LHCN-M2 (cell line): ENCODE measurements around the gene DIO3. TPM values are rescaled to one million over a fixed set of nuclear protein-coding genes. Genes with fewer than 3 reads are reported as not detected.

Experiments used
- DNase-seq: peaks from one replicate; pipeline ENCODE4 v3.0.0-alpha.2; 2012; ENCODE audit warnings: low read depth
- total RNA-seq: library from RNA; depleted of rRNA; stranded (reverse); fragments of >200 nt; gene quantifications from 2 replicates; pipeline ENCODE4 v1.2.3, GENCODE V29; 2014

DIO3 gene
- total RNA-seq, 1 experiment from 2014 or later = not detected

DNA sequence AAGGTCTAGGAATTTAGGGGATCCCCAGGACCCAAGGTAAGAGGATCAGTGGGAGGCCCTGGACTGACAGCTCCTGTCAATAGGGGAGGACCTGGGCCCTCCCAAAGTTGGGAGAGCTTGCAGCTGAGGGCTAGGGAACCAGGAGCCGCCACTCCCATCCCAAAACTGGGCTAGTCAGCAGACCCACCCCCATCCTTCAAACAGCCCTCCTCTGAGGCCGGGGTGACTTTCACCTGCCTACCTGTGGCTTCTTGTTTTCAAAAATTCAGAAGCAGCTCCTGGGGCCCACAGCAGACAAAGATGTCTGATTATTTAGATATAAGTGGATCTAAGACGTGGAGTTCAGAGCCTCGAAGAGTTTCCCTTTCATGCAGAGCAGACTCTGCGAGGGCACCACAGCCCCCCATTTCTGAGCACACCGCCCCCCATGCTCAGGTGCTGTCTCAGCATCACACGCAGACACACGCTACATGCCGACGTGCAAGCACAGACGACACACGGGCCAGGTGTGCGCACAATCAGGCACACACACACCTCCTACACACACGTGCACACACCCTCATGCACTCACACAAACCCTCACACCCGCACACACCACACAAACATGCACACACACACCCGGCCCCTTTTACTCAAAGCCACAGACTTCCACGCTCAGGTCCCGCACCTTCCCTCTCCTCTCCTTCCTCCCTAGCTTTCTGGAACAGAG is 21.9 kb downstream of the DIO3 start:
- no peak for DNase-seq

GRCh38 chr14:101583715-101584054 is 22.4 kb downstream of the DIO3 start:
- DNase-seq = no peak

DNA sequence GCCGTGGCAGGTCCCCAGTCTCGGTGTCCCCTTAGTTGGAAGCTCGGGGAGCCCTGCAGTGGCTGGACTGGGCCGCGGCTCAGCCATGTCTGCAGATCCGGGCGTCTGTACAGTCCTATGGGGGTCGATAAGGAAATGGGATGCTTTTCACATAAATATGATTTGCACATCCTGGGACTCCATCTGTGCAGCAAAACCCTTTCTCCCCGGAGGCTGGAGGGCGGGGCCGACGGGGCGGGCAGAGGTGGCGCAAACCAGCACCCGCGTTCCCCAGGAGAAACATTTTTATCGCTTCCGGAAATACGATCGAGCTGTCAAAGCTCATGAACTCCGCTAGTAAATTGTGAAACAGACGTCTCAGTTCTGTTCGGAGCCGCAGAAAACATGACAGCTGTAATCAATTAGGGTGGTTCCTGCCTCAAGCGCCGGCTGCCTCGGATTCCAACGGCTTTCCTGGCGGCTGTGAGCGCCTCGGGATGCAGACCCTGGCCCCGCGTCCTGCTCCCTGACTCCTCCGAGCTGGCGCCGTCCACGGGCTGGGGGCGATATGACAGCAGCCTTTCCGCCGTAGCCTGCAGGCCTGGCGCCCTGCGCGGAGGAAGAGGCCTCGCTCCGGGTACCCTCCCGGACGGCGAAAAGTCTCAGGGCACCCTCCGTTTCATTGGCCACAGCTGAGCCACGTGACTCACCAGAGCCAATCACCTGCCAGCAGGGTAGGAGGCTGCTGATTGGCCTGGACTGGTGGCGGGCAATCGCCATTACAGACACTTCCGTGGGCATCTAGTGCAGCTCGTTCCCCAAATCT is 23.0 kb downstream of the DIO3 start:
- DNase-seq = no peak

DNA sequence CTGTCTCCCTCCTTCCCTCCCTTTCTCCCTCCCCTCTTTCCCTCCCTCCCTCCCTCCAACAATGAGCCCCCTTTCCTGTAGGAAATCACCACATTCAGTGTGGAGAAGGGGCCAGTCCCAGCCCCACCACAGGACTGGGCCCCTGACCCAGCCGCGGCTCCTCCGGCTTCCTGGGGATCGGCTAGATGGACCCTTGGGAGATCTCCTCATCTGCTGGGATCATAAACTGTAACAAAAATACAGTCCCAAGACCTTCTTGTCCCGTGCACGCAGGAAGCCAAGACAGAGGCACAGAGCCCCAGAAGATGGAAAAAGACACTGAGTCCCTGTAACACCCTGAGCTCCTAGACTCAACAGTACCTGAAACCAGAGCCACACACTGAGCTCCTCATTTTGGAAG is 23.9 kb downstream of the DIO3 start:
- DNase-seq = no peak

GRCh38 chr14:101586531-101587430 is 25.5 kb downstream of the DIO3 start:
- DNase-seq = no peak

DNA sequence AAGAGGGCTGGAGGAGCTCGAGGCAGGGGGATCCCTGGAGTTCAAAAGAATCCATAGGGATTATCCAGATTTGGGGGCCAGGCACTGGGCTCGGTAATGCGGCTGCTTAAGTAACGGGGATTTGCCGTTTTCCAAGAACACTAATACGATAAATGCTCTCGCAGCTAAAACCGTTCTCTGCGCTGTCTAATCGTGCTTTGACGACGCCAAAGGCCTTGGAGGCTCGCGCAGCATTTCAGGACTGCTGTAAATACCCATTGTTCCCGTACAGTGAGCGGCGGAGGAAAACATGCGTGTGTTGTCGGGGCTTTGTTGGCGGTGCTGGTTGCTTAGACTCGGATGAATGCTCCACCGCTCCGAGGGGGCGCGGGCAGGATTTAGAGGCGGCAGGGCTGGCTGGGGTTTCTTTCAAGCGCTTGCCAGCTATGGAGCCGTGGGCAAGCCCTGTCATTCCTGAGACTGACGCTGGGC is 26.2 kb downstream of the DIO3 start:
- DNase-seq = no peak

DNA sequence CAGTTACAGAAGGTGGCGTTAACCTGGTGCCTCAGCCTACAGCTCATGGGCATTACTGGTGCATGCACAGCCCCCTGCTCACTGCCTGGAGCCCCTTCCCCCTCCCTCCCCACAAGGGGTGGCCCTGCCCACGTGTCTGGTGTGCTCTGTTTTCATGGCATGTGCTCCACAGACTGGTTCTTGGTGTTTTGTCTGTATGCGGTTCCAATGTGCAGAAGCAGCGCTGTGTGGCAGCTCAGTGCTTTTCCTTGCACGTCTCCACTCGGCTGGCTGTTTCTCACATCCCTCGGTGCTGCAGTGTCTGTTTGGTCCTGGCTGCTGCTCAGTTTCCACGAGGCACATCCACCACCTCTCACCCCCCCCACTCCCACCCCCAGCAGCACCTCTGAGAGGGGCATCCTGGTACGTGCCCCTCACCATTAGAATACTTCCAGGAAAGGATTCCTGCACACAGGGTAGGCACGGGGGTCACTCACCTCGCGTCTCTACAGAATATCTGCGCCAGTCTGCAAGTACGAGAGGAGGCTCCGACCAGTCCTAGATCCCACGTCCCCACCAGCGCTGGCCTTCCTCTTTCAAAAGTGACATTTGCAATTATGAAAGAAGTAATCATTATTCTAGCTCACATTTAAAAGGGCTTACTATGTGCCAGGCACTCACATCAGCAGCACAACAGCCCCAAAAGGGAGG is 27.1 kb downstream of the DIO3 start:
- no peak for DNase-seq

DNA sequence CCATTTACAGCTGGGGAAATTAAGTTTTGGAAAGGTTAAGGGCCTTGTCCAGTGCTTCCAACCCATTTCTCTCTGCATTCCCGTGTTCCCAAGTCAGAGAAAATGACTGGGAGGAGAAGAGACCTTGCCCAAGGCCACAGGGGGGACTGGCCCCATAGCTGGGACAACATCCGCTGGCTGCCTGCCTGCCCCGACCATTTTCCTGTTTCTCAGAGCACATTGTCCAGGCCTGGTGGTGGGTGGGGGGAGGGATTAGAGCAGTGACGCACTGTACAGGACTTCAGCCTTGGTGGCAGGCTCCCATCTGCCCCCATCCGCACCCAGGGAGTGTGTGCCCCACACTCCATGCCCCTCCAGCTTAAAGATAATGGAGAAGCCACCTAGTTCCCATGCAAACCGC is 27.7 kb downstream of the DIO3 start:
- no peak for DNase-seq

DNA sequence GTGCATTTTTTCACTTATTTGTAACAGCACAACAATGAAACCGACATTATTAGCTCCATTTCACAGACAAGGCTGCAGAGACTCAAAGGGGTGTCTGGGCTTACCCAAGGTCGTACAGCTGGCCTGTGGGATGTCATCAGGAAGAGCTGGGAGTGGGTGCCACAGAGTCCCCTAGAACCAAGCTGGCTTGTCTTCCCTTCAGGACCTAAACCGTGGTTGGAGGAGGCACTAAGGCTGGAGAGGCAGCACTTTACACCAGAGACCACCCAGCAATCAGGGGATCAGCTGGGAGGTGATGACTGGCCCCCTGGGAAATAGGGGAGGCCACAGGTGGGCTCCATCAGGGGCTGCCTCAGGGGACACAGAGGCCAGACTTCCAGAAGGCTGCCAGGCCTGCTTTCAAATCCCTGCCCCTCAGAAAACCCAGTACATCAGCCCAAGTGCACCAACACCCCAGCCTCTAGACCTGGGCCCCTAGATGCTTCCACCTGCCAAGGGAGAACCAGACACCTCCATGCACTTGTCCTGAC is 28.3 kb downstream of the DIO3 start:
- DNase-seq = no peak

DNA sequence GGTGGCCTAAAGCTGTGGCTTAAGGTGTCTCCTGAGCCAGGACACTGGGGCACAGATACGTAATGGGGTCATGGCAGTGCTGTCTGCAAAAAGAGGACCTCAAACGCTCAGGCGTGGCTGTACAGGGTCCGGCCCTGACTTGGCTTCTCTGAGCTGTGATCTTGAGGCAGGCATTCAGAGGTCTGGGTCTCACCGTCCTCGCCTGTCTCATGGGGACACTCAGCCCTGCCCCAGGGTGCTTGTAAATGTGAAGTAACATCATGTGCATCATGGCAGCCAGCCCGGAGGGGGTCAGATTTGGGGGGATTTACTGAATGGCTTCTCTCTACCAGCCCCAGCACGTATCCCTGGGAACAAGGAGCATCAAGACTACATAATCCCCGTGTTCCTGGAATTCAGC is 28.8 kb downstream of the DIO3 start:
- DNase-seq = no peak

DNA sequence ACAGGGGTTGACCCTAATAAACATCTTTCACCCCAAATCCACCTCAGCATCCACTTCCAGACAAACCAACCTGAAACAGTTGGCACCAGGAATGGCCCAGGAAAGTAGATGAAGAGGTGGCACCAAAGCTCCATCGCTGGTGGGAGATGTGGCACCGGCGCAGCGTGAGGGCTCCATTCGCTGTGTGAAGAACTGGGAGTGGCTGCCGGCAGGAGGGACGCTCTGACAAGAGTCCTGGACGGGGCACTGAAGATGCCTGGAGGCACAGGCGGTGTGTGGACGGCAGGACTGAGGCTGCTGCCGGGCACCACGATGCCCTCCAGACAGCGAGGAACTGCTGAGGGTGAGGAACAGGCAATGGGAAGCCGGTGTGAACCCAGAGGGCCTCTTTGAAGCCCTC is 29.3 kb downstream of the DIO3 start:
- DNase-seq = no peak

- no peak for DNase-seq
These were observed 29.8 kb downstream of the DIO3 start for GRCh38 chr14:101591121-101591520.

DNA sequence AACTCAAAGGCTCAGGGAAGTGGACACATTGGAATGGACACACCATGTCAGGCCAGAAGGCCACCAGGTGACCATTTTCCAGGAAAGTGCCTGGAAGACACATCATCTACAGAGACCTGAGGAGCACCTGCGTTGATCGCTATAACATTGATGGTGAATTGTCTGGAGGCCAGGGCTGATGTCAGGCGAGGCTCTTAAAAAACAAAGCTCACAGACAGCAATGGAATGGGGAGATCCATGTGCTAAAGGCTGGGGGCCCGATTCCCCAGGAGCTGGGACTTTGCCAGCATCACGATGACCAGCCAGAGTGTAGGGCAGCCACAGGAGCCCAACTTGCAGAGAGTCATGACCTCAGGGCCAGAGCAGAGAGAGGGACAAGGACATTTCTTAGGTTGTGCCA is 30.3 kb downstream of the DIO3 start:
- no peak for DNase-seq

GRCh38 chr14:101593411-101594238 is 32.3 kb downstream of the DIO3 start:
- no peak for DNase-seq

DNA sequence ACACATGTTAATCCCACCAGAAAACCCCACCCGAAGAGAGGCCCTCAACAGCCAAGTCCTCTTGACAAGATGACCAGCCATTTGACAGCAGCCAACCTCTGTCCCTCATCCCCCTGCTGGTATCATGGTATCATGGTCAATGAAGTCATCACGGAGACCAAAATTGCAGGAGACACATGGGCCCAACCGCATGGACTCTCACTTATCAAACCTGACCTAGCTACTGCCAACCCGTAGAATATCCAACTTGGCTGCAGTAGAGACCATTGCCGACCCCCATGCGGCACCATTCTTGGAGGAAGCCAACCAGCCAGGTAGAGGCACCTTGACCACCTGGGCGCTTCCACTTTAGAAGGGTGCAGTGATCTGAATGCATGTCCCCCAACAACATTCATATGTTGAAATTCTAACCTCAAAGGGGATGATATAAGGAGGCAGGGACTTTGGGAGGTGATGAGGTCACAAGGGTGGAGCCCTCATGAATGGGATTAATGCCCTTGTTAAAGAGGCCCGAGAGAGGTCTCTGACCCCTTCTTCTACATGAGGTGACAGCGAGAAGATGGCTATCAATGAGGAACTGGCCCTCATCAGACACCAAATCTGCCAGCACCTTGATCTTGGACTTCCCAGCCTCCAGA is 33.3 kb downstream of the DIO3 start:
- DNase-seq = no peak

- no peak for DNase-seq
These were observed 34.1 kb downstream of the DIO3 start for GRCh38 chr14:101595349-101595748.

- no peak for DNase-seq
These were observed 34.8 kb downstream of the DIO3 start for GRCh38 chr14:101595887-101596721.

- DNase-seq = no peak
These were observed 35.4 kb downstream of the DIO3 start for GRCh38 chr14:101596742-101597141.

DNA sequence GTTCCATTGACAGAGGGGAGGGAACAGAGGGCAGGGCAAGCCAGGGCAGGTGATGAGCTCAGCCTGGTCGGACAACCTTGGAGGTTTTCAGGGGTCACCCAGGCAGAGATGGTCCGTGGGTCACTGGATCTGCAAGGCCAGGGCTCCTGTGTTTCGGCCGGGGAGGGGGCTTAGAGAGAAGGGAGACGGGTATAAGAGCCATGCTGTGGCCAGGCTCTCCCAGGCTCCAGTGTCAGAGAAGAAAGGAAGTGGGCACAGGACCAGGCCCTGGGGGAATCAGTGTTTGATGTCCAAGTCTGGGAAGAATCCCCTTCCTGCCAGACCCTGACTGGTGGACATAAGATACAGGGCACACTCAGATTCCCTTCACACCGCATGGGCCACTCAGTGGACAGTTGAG is 36.9 kb downstream of the DIO3 start:
- no peak for DNase-seq
